GM10266 (cell line): ENCODE data around the gene SLC43A2.
"Not testable (repeated sequence)": the region's sequence is repeated elsewhere in the genome, so short reads cannot be mapped to it uniquely, and the experiment has no call there.

Source experiments
- DNase-seq: peaks from one replicate; pipeline ENCODE4 v3.0.0; 2012; ENCODE audit errors: extremely low spot score
- TF ChIP-seq, protein P1 (sequence below): IDR thresholded peaks from 2 replicates; pipeline ENCODE4 v1.5.1; 2012; ENCODE audit warnings: mild to moderate bottlenecking, low read depth; ENCODE audit not compliant: control insufficient read depth, insufficient read depth; ENCODE audit errors: missing control alignments

The SLC43A2 gene

DNA sequence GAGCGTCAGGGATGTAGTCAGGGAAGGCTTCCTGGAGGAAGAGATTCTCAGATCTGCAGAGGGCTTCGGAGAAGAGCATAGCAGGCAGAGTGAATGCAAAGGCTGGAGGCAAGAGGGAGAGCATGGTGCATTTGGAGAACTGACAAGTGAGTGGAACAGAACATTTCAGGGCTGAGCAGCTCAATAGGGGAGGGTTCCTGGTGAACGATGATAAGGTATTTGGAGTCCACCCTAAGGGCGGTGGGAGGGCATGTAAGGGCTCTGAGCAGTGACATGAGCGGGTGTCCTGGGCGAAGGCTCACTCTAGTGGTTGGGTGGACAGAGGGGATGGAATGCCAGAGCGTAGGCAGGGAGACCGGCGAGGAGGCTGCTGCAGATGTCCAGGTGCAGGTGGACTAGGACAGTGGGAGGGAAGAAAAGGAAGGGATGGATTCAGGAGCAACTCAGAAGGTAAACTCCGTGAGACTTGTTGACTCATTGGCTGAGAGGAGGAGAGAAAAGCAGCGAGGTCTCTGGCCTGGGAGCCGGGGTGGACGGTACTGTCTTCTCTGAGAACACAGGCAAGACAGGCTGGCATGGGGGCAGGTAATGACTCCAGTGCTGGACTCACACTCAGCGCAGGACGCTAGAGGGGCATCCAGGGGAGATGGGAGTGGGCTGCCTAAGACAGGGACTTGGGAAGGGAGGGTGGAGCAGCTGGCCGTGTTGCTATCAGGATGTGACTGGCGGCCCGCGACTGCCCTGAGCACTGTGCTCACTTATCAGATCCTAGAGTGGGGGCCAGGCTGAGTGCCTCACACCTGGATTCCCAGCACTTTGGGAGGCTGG, 64.6 kb downstream of the SLC43A2 start:
- TF ChIP-seq, protein P1, sequence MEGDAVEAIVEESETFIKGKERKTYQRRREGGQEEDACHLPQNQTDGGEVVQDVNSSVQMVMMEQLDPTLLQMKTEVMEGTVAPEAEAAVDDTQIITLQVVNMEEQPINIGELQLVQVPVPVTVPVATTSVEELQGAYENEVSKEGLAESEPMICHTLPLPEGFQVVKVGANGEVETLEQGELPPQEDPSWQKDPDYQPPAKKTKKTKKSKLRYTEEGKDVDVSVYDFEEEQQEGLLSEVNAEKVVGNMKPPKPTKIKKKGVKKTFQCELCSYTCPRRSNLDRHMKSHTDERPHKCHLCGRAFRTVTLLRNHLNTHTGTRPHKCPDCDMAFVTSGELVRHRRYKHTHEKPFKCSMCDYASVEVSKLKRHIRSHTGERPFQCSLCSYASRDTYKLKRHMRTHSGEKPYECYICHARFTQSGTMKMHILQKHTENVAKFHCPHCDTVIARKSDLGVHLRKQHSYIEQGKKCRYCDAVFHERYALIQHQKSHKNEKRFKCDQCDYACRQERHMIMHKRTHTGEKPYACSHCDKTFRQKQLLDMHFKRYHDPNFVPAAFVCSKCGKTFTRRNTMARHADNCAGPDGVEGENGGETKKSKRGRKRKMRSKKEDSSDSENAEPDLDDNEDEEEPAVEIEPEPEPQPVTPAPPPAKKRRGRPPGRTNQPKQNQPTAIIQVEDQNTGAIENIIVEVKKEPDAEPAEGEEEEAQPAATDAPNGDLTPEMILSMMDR, result no peak
- no peak for DNase-seq

DNA sequence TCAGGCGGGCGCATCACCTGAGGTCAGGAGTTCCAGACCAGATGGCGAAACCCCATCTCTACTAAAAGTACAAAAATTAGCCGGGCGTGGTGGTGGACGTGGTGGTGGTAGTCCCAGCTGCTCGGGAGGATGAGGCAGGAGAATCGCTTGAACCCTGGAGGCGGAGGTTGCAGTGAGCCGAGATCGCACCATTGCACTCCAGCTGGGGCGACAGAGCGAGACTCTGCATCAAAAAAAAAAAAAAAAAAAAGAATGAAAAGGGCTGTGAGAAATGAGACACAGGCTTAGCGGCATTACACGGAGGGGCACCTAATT, 65.2 kb downstream of the SLC43A2 start:
- DNase-seq, result not testable (repeated sequence)

DNA sequence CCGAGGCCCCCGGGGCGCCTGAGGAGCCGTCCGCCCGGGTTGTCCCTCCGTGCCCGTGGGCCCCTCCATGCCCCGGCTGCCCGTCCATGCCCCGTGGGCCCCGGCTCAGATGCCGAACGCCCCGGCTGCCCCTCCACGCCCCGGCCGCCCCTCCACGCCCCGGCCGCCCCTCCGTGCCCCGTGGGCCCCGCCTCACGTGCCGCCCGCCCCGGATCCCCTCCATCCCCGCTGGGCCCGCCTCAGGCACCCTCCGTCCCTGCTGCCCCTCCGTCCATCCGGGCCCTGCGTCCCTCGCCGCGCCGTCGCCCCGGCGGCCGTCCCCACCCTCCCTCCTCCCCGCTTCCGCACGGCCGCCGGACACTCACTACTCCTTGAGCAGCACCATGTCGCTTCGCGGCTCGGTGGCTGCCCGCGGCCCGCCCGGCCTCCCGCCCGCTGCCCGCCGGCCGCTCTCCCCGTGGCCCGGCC, 66.4 kb downstream of the SLC43A2 start:
- TF ChIP-seq, protein P1, result no peak
- no peak for DNase-seq

DNA sequence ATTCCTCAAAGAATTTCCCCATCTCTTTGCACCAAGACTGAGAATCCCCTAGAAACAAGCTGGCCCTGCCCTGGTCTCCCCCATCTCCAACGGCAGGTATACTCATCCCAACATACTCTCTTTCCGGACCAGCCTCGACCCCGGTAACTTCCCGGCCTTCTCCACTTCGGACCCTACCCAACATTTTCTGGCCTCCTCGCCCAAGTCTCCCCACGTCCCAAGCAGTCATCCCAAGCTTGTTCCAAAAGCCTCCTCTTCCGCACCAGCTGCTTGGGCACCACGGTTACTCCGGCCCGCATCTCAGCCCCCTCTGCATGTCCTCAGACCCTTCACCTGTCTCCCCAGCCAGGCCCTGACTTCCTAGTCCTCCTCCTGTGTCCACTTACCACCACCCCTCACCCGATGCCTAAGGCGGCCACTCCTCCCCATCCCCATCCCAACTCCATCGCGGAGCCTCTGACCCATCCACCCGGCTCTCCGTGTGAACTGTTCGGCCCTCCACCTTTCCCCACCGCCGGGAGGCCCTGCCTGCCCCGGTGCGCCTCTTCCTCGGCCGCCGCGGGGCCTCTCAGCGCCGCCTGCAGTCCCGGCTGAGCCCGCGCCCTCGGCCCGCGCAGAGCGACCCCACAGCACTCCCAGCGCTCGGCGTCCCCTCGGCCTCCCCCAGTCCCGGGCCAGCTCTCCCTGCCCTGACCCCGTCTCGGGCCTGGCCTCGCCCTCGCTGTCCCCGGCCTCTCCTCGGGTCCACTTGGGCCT, 67.0 kb downstream of the SLC43A2 start:
- TF ChIP-seq, protein P1, result peak; percentile 44
- DNase-seq, result peak; percentile 66

DNA sequence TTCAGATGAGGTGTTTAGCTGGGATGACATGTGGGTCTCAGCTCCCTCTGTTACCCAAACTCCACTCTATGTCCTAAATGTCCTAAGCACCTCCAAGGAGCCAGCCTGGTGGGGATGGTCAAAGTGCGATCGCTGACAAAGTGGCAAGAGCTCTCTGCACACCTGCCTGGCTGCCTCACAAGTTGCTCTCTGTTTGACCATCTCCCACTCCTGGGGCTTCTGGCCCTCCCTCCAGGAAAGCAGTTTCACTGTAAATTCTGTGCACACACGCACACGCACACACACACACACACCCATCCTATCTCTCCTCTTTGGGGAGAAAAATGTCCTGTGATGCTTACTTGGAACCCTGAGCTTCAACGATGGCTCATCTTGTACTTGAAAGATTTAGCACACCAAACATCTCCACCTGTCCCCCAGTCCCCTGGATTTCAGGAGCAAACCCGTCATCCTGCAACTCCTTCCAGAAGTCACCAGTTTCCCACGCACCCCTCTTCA, 67.7 kb downstream of the SLC43A2 start:
- TF ChIP-seq, protein P1, result no peak
- DNase-seq, result no peak

DNA sequence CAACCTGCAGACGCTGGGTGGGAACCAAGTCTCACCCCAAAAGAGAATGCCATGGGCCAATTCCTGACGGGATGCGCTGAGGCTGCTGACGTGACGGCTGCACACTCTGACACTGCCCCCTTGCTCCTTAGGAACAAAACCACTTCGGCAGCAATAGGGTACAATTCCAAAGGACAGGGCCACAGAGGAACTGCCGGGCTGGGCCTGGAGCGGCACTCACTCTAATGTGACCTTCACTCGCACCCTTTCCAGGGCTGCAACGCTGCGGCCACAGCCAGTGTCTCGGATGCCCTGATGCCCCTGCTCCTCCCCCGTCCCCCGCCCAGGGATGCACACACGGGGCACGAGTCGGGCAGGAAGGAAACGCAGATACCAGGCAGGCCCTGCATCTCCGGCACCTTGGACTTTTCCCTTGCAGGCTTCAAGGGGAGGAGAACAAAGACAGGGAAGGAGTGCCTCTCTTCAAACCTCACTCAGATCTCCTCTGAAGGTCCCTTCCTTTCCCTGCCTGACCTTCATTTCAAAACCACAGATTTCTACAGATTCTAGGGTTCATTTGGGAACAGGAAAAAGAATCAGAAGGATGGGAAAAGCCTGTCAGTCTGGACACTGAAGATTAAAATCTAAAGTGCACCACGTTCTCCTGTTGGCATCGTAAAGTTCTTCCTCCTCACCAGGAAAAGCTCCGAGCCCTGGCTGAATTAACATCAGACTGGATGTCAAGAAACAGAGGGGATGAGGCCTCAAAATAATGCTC, 68.4 kb downstream of the SLC43A2 start:
- TF ChIP-seq, protein P1, result no peak

More for the DNA sequence above, 68.4 kb downstream of the SLC43A2 start:
- no peak for DNase-seq
